Measurements from ENCODE around the gene NT5C1B.

GRCh38 chr2:18566145-18566769 is 23.1 kb downstream of the NT5C1B start:
- TF ChIP-seq CTCF (IDR thresholded peaks at IDR 0.05; ENCODE audit: insufficient read depth, low read length, poor library complexity, severe bottlenecking), result no peak
- no peak for TF ChIP-seq EZH2phosphoT487 (conservative IDR thresholded peaks at IDR 0.05; ENCODE audit: low read length)

Data from SU-DHL-6 (cell line).